HepG2 (cell line): ENCODE data around the gene ADRM1. TPM values are rescaled to one million over a fixed set of nuclear protein-coding genes. Genes with fewer than 3 reads are reported as not detected.

Experiments used
- ATRX ChIP-seq: sonication (generic); formaldehyde crosslinking; IDR thresholded peaks from 2 replicates; pipeline ENCODE4 v1.4.0; 2020; ENCODE audit warnings: missing genetic modification reagents, borderline replicate concordance
- CCDC6 ChIP-seq: sonication (generic); formaldehyde crosslinking; IDR thresholded peaks from 2 replicates; pipeline ENCODE4 v1.8.1; 2022; ENCODE audit warnings: mild to moderate bottlenecking, missing genetic modification reagents, moderate library complexity
- CENPX ChIP-seq: sonication (generic); formaldehyde crosslinking; IDR thresholded peaks from 2 replicates; pipeline ENCODE4 v1.9.0; 2021; ENCODE audit warnings: mild to moderate bottlenecking, missing genetic modification reagents, moderate library complexity
- ETV5 ChIP-seq: IDR thresholded peaks from 2 replicates; pipeline ENCODE4 v1.6.1; 2018; ENCODE audit warnings: missing biosample characterization, missing genetic modification reagents, inconsistent platforms, borderline replicate concordance
- FOSL2 ChIP-seq: sonication (generic); formaldehyde crosslinking; IDR thresholded peaks from 2 replicates; pipeline ENCODE4 v1.4.0; 2020; ENCODE audit warnings: missing genetic modification reagents
- GZF1 ChIP-seq: sonication (generic); formaldehyde crosslinking; IDR thresholded peaks from 2 replicates; pipeline ENCODE4 v1.5.1; 2020; ENCODE audit warnings: mild to moderate bottlenecking, missing genetic modification reagents
- JDP2 ChIP-seq: sonication (generic); formaldehyde crosslinking; IDR thresholded peaks from 2 replicates; pipeline ENCODE4 v1.8.1; 2022; ENCODE audit warnings: missing genetic modification reagents, borderline replicate concordance
- MTA3 ChIP-seq: sonication (generic); formaldehyde crosslinking; IDR thresholded peaks from 2 replicates; pipeline ENCODE4 v1.4.0; 2020; ENCODE audit warnings: missing genetic modification reagents
- NFE2L2 ChIP-seq: fragments of 150-350 bp; IDR thresholded peaks from 2 replicates; pipeline ENCODE4 v1.6.1; 2014; ENCODE audit warnings: low read length
- NFKB2 ChIP-seq: sonication (generic); formaldehyde crosslinking; IDR thresholded peaks from 2 replicates; pipeline ENCODE4 v1.4.0; 2020; ENCODE audit warnings: missing genetic modification reagents, borderline replicate concordance
- NONO ChIP-seq, 2 experiments: fragments of 450-650 bp in 1 of 2; sonication (generic) in 1 of 2; formaldehyde crosslinking in 1 of 2; IDR thresholded peaks in 1 of 2; conservative IDR thresholded peaks in 1 of 2; 2 replicates each; pipeline versions ENCODE4 v1.6.1 to v1.8.0; 2017 to 2022; ENCODE audit warnings: mild to moderate bottlenecking in 1 of 2, missing genetic modification reagents in 1 of 2, moderate library complexity in 1 of 2
- POLR2AphosphoS2 ChIP-seq: IDR thresholded peaks from 2 replicates; pipeline ENCODE4 v1.6.1; 2011; ENCODE audit warnings: low read depth, low read length, improper control_type of control experiment
- XBP1 ChIP-seq: sonication (generic); formaldehyde crosslinking; IDR thresholded peaks from 2 replicates; pipeline ENCODE4 v1.5.0; 2020; ENCODE audit warnings: missing genetic modification reagents
- ZNF282 ChIP-seq: fragments of 450-650 bp; IDR thresholded peaks from 2 replicates; pipeline ENCODE4 v1.6.1; 2018; ENCODE audit not compliant: partially characterized antibody
- ZNF292 ChIP-seq: sonication (generic); formaldehyde crosslinking; IDR thresholded peaks from 2 replicates; pipeline ENCODE4 v1.8.1; 2022; ENCODE audit warnings: mild to moderate bottlenecking, low read depth, missing genetic modification reagents, borderline replicate concordance
- ZNF709 ChIP-seq: sonication (generic); formaldehyde crosslinking; IDR thresholded peaks from 2 replicates; pipeline ENCODE4 v1.5.0; 2020; ENCODE audit warnings: mild to moderate bottlenecking, missing genetic modification reagents
- ZNF768 ChIP-seq: sonication (generic); formaldehyde crosslinking; IDR thresholded peaks from 2 replicates; pipeline ENCODE4 v1.4.0; 2020; ENCODE audit warnings: missing genetic modification reagents
- ZNF788 ChIP-seq: sonication (generic); formaldehyde crosslinking; IDR thresholded peaks from 2 replicates; pipeline ENCODE4 v1.5.0; 2020; ENCODE audit warnings: mild to moderate bottlenecking, missing genetic modification reagents, borderline replicate concordance
- ZNF891 ChIP-seq: sonication (generic); formaldehyde crosslinking; IDR thresholded peaks from 2 replicates; pipeline ENCODE4 v1.5.0; 2020; ENCODE audit warnings: mild to moderate bottlenecking, missing genetic modification reagents
- polyA plus RNA-seq, 8 experiments: library from polyadenylated mRNA; depleted of rRNA in 3 of 8; stranded (reverse) in 7 of 8; unstranded in 1 of 8; fragments of >200 nt; fragmentation: Illumina TruSeq in 4 of 8; extraction: Trizol in 4 of 8; gene quantifications; 2 replicates each; pipeline versions ENCODE4 v1.2.1 to v1.2.3, GENCODE V29; 2011 to 2016; ENCODE audit warnings: low read depth in 4 of 8, missing spikeins in 1 of 8, mixed read lengths in 1 of 8; ENCODE audit not compliant: insufficient read depth in 1 of 8
- total RNA-seq, 5 experiments: library from RNA; depleted of rRNA; stranded (reverse); fragments of >200 nt; fragmentation: Illumina TruSeq; extraction: Trizol; gene quantifications; 2 replicates each; pipeline ENCODE4 v1.2.3, GENCODE V29; 2016; ENCODE audit warnings: low read depth in 1 of 5
- TF ChIP-seq, protein P1 (sequence below): sonication (generic); formaldehyde crosslinking; conservative IDR thresholded peaks from 2 replicates; pipeline ENCODE4 v1.8.0; 2022; ENCODE audit warnings: mild to moderate bottlenecking, moderate library complexity, missing genetic modification reagents
- TF ChIP-seq, protein P2 (sequence below): IDR thresholded peaks from 2 replicates; pipeline ENCODE4 v1.6.1; 2012; ENCODE audit warnings: low read length, improper control_type of control experiment
- TF ChIP-seq, protein P3 (sequence below): IDR thresholded peaks from 2 replicates; pipeline ENCODE4 v1.6.1; 2016; ENCODE audit warnings: mild to moderate bottlenecking, missing biosample characterization, missing genetic modification reagents
- TF ChIP-seq, protein P4 (sequence below): sonication (generic); formaldehyde crosslinking; IDR thresholded peaks from 2 replicates; pipeline ENCODE4 v1.4.0; 2020; ENCODE audit warnings: mild to moderate bottlenecking, missing genetic modification reagents, borderline replicate concordance

Gene ADRM1
- total and polyA plus RNA-seq, 2 of the 13 experiments (the other 11 are each of a cell fraction or from before 2014, with no cell fraction given) = 92.9 to 154 TPM

DNA sequence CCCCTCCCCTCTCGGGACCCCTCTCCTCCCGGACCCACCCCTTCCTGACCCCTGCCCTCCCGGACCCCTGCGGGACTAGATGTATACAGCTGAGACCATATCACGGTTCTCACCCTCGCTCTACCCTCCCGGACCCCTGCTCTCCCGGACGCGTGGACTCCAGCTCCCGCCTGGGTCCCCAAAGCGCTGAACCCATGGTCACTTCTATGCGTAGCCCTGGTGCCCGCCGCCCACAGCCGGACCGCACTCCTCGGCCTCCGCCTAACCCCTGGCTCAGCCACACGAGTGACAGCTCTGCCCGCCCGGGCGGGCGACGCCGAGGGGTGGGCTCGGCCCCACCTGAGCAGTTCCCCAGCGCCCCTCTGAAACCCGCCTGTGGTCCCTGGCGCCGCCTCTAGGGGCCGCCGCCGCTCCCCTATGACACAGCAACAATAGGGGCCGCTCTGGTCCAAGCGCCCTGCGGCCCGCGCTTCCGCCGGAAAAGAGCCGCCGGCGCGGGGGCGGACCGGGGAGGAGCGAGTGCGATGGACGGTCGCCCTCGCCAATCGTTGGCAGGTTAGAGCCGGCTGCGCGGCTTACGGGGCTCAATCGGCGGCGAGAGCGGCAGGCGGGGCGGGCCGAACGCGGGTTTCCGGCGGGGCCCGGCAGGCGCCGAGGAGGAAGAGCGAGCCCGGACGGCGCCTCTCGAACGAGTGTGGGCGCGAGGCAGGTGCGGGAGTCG lies at the start of gene ADRM1 (continued):
- TF ChIP-seq CCDC6 (peak; percentile 37; the same call in 1 of the 2 replicates), ETV5 (peak; percentile 94), ZNF788 (CRISPR knock-in tag) (peak; percentile 63; the same call in 1 of the 2 replicates), JDP2 (CRISPR knock-in tag) (no peak; the same call in 1 of the 2 replicates), FOSL2 (CRISPR knock-in tag) (peak; percentile 84), ZNF282 (no peak), NFKB2 (CRISPR knock-in tag) (no peak), ZNF292 (CRISPR knock-in tag) (no peak), ATRX (CRISPR knock-in tag) (no peak), NONO (IDR thresholded peaks at IDR 0.05) (no peak), NONO (CRISPR knock-in tag; conservative IDR thresholded peaks at IDR 0.05) (peak; percentile 81), ZNF768 (CRISPR knock-in tag) (peak; percentile 83), XBP1 (CRISPR knock-in tag) (0 out of 2 replicates have a peak, but pooled peaks have one; percentile 39), MTA3 (CRISPR knock-in tag) (no peak), GZF1 (CRISPR knock-in tag) (no peak), ZNF709 (no peak), CENPX (CRISPR knock-in tag) (no peak), POLR2AphosphoS2 (no peak; the same call in 1 of the 2 replicates), ZNF891 (CRISPR knock-in tag) (no peak), NFE2L2 (peak; percentile 96)
- TF ChIP-seq, protein P1, sequence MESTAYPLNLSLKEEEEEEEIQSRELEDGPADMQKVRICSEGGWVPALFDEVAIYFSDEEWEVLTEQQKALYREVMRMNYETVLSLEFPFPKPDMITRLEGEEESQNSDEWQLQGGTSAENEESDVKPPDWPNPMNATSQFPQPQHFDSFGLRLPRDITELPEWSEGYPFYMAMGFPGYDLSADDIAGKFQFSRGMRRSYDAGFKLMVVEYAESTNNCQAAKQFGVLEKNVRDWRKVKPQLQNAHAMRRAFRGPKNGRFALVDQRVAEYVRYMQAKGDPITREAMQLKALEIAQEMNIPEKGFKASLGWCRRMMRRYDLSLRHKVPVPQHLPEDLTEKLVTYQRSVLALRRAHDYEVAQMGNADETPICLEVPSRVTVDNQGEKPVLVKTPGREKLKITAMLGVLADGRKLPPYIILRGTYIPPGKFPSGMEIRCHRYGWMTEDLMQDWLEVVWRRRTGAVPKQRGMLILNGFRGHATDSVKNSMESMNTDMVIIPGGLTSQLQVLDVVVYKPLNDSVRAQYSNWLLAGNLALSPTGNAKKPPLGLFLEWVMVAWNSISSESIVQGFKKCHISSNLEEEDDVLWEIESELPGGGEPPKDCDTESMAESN (CRISPR knock-in tag) = peak; percentile 98
- TF ChIP-seq, protein P2, sequence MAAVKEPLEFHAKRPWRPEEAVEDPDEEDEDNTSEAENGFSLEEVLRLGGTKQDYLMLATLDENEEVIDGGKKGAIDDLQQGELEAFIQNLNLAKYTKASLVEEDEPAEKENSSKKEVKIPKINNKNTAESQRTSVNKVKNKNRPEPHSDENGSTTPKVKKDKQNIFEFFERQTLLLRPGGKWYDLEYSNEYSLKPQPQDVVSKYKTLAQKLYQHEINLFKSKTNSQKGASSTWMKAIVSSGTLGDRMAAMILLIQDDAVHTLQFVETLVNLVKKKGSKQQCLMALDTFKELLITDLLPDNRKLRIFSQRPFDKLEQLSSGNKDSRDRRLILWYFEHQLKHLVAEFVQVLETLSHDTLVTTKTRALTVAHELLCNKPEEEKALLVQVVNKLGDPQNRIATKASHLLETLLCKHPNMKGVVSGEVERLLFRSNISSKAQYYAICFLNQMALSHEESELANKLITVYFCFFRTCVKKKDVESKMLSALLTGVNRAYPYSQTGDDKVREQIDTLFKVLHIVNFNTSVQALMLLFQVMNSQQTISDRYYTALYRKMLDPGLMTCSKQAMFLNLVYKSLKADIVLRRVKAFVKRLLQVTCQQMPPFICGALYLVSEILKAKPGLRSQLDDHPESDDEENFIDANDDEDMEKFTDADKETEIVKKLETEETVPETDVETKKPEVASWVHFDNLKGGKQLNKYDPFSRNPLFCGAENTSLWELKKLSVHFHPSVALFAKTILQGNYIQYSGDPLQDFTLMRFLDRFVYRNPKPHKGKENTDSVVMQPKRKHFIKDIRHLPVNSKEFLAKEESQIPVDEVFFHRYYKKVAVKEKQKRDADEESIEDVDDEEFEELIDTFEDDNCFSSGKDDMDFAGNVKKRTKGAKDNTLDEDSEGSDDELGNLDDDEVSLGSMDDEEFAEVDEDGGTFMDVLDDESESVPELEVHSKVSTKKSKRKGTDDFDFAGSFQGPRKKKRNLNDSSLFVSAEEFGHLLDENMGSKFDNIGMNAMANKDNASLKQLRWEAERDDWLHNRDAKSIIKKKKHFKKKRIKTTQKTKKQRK = no peak
- TF ChIP-seq, protein P3, sequence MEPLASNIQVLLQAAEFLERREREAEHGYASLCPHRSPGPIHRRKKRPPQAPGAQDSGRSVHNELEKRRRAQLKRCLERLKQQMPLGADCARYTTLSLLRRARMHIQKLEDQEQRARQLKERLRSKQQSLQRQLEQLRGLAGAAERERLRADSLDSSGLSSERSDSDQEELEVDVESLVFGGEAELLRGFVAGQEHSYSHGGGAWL (CRISPR knock-in tag) = peak; percentile 42; the same call in 1 of the 2 replicates
- TF ChIP-seq, protein P4, sequence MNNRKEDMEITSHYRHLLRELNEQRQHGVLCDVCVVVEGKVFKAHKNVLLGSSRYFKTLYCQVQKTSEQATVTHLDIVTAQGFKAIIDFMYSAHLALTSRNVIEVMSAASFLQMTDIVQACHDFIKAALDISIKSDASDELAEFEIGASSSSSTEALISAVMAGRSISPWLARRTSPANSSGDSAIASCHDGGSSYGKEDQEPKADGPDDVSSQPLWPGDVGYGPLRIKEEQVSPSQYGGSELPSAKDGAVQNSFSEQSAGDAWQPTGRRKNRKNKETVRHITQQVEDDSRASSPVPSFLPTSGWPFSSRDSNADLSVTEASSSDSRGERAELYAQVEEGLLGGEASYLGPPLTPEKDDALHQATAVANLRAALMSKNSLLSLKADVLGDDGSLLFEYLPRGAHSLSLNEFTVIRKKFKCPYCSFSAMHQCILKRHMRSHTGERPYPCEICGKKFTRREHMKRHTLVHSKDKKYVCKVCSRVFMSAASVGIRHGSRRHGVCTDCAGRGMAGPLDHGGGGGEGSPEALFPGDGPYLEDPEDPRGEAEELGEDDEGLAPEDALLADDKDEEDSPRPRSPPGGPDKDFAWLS = no peak
